KMS-11 (cell line): ENCODE data around the gene SCT.

Experiments
- H2AFZ ChIP-seq: fragments of 200-600 bp; sonication (generic); 2 replicates; pipeline ENCODE4 v1.6.1; 2016; ENCODE audit warnings: antibody characterized with exemption, mixed run types, low read depth
- H3K27ac ChIP-seq: fragments of 200-600 bp; sonication (generic); 2 replicates; pipeline ENCODE4 v1.6.1; 2016; ENCODE audit warnings: mild to moderate bottlenecking, mixed run types
- H3K27me3 ChIP-seq: fragments of 200-600 bp; sonication (generic); 2 replicates; pipeline ENCODE4 v1.6.1; 2017; ENCODE audit warnings: mild to moderate bottlenecking, low read depth, mixed run types, moderate library complexity; ENCODE audit not compliant: insufficient read depth
- H3K36me3 ChIP-seq: fragments of 200-600 bp; sonication (generic); 2 replicates; pipeline ENCODE4 v1.6.1; 2017; ENCODE audit warnings: mild to moderate bottlenecking, mixed run types; ENCODE audit not compliant: insufficient read depth
- H3K4me1 ChIP-seq: fragments of 200-600 bp; sonication (generic); 2 replicates; pipeline ENCODE4 v1.6.1; 2016; ENCODE audit warnings: mild to moderate bottlenecking, low read depth, mixed run types; ENCODE audit not compliant: poor library complexity, severe bottlenecking
- H3K4me2 ChIP-seq: fragments of 200-600 bp; sonication (generic); 2 replicates; pipeline ENCODE4 v1.7.0; 2016; ENCODE audit warnings: mild to moderate bottlenecking, mixed run types
- H3K4me3 ChIP-seq: fragments of 200-600 bp; sonication (generic); IDR thresholded peaks from 2 replicates; pipeline ENCODE4 v1.6.1; 2017; ENCODE audit warnings: low read depth, low read length, mixed read lengths; ENCODE audit not compliant: insufficient read depth
- H3K79me2 ChIP-seq: fragments of 200-600 bp; sonication (generic); 2 replicates; pipeline ENCODE4 v1.6.1; 2016; ENCODE audit warnings: low read depth, mixed run types; ENCODE audit not compliant: insufficient read depth
- H3K9ac ChIP-seq: fragments of 200-600 bp; sonication (generic); 2 replicates; pipeline ENCODE4 v1.6.1; 2016; ENCODE audit warnings: mild to moderate bottlenecking, mixed run types
- H4K20me1 ChIP-seq: fragments of 200-600 bp; sonication (generic); 2 replicates; pipeline ENCODE4 v1.6.1; 2016; ENCODE audit warnings: mild to moderate bottlenecking, mixed run types; ENCODE audit not compliant: insufficient read depth
- TF ChIP-seq, protein P1 (sequence below): fragments of 200-600 bp; sonication (generic); conservative IDR thresholded peaks from 2 replicates; pipeline ENCODE4 v1.6.1; 2017; ENCODE audit warnings: low read depth, mild to moderate bottlenecking, antibody characterized with exemption, low read length, moderate library complexity, mixed read lengths

Gene SCT

DNA sequence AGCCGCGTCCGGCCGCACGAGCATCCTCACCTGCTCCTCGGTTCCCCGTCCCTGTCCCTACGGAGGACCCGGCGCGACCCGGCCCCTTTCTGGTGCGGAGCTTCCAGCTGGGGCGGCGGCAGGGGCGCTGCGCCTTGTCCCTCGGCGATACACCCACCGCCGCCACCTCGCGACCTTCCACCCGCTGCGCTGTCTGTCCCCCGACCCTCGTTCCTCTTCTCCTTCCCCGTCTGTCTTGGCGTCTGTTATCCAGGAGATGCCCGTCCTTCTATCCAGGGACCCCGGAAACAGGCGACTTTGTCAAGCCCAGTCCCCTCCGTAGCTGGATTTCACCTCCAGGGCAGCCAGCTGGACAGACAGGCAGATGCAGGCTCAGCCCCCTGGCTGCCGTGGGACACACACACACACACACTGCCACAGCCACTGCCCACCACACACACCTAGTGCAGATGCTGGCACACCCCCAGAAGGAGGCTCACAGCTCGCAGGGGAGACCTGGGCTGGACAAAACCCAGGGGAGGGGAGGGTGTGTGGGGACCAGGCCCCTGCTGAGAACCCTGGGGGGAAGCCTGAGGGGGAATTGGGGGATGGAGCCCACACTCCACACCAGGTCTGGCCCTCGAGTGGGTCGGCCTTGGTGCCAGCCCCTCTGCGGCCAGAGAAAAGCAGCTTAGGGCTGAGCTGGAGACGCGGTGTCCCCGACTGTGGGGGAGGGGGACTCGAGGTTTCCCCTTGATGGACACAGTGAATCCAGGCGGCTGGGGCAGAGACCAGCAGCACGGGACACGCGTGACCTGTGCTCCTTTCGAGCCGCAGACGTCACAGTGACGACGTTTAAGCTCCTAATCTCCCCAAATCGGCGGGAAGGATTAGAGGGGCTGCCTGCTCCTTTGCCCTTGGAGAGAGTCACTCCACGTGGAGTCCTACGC, 10.9 kb upstream of the SCT start:
- TF ChIP-seq, protein P1, sequence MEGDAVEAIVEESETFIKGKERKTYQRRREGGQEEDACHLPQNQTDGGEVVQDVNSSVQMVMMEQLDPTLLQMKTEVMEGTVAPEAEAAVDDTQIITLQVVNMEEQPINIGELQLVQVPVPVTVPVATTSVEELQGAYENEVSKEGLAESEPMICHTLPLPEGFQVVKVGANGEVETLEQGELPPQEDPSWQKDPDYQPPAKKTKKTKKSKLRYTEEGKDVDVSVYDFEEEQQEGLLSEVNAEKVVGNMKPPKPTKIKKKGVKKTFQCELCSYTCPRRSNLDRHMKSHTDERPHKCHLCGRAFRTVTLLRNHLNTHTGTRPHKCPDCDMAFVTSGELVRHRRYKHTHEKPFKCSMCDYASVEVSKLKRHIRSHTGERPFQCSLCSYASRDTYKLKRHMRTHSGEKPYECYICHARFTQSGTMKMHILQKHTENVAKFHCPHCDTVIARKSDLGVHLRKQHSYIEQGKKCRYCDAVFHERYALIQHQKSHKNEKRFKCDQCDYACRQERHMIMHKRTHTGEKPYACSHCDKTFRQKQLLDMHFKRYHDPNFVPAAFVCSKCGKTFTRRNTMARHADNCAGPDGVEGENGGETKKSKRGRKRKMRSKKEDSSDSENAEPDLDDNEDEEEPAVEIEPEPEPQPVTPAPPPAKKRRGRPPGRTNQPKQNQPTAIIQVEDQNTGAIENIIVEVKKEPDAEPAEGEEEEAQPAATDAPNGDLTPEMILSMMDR: no peak
- H4K20me1 ChIP-seq: no peaks in the 10 kb centered on the region
- H3K4me3 ChIP-seq: no peak overlapping the region
- H3K27ac ChIP-seq: no peak overlapping the region
- H3K9ac ChIP-seq: no peak overlapping the region
- peaks cover under 1% of the 10 kb centered on the region for H3K4me1 ChIP-seq
- no peak overlapping the region for H3K4me2 ChIP-seq
- H3K79me2 ChIP-seq: no peaks in the 10 kb centered on the region
- H2AFZ ChIP-seq: no peak overlapping the region
- no peaks in the 10 kb centered on the region for H3K36me3 ChIP-seq
- no peaks in the 10 kb centered on the region for H3K27me3 ChIP-seq

DNA sequence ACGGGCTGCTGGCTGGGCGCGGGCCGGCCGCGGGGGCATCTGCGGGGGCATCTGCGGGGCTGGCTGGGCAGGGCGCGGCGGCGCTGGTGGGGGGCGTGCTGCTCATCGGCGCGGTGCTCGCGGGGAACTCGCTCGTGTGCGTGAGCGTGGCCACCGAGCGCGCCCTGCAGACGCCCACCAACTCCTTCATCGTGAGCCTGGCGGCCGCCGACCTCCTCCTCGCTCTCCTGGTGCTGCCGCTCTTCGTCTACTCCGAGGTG, 10.3 kb upstream of the SCT start:
- no peaks in the 10 kb centered on the region for H4K20me1 ChIP-seq
- no peaks in the 10 kb centered on the region for H3K4me1 ChIP-seq
- TF ChIP-seq, protein P1: no peak
- no peaks in the 10 kb centered on the region for H3K36me3 ChIP-seq
- no peak overlapping the region for H3K9ac ChIP-seq
- H2AFZ ChIP-seq: no peak overlapping the region
- no peak overlapping the region for H3K4me3 ChIP-seq
- H3K27me3 ChIP-seq: no peaks in the 10 kb centered on the region
- no peaks in the 10 kb centered on the region for H3K79me2 ChIP-seq
- no peak overlapping the region for H3K4me2 ChIP-seq
- no peak overlapping the region for H3K27ac ChIP-seq

DNA sequence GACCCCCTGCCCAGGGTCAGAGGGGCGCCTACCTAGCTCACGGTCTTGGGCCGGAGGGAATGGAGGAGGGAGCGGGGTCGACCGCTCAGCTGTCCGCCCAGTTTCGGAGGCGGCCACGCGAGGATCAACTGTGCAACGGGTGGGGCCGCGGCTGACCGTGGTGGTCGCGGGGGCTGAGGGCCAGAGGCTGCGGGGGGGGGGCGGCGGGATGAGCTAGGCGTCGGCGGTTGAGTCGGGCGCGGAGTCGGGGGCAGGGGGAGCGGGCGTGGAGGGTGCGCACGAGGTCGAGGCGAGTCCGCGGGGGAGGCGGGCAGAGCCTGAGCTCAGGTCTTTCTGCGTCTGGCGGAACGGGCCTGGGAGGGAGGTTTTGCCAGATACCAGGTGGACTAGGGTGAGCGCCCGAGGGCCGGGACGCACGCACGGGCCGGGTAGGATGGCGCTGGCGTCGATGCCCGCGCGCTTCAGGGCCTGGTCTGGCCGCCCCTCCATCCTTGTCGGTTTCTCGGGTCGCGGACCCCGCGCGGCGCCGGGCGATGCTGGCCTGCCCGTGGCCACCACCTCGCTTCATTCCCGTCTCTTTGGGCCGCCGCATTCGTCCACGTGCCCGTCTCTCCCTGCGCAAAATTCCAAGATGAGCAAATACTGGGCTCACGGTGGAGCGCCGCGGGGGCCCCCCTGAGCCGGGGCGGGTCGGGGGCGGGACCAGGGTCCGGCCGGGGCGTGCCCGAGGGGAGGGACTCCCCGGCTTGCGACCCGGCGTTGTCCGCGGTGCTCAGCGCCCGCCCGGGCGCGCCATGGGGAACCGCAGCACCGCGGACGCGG, 9.7 kb upstream of the SCT start, which contains the start of gene DRD4:
TSS of gene DRD4 (plus strand) at position 759 of the 822 bp plus-strand sequence. CDS start at position 795, 36 bp downstream.
- no peaks in the 10 kb centered on the region for H4K20me1 ChIP-seq
- no peak within 1 kb of the TSS for H3K27ac ChIP-seq
- no peaks in the 10 kb centered on the region for H3K27me3 ChIP-seq
- H3K4me1 ChIP-seq: no peaks in the 10 kb centered on the region
- H3K4me2 ChIP-seq: no peak within 1 kb of the TSS
- H3K9ac ChIP-seq: no peak within 1 kb of the TSS
- TF ChIP-seq, protein P1: no peak
- no peaks in the 10 kb centered on the region for H3K36me3 ChIP-seq
- no peak within 1 kb of the TSS for H3K4me3 ChIP-seq
- no peaks in the 10 kb centered on the region for H3K79me2 ChIP-seq
- H2AFZ ChIP-seq: no peak within 1 kb of the TSS

DNA sequence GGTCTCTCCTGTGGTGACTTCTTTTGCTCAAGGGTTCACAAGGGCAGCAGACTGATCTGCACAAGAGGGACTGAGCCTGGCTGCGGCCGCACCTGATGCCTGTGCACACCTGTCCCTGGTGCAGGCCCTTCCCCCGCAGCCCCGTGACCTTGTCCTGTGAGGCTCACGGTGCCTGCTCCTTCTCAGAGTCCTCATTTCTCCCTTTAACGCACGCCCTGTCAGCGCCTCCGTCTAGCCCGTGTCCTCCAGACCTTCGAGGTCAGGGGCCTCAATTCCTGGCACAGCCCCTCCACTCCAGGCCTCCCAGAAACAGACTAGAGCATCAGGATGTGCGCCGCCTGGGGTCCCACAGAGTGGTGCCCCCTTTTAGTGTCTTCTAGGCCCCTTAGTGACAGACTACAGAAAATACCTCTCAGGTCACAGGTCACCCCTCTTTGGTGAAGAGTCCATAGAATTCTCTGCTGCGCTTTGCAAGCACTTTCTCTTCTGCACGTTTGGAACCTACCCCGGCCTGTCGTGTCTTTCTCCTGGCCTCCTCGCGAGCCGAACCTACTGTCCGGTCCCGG, 9.0 kb upstream of the SCT start:
- H3K36me3 ChIP-seq: no peaks in the 10 kb centered on the region
- no peaks in the 10 kb centered on the region for H4K20me1 ChIP-seq
- TF ChIP-seq, protein P1: no peak
- no peaks in the 10 kb centered on the region for H3K27me3 ChIP-seq
- no peak overlapping the region for H3K4me2 ChIP-seq
- H3K9ac ChIP-seq: no peak overlapping the region
- no peak overlapping the region for H3K27ac ChIP-seq
- no peak overlapping the region for H2AFZ ChIP-seq
- no peaks in the 10 kb centered on the region for H3K79me2 ChIP-seq
- peaks cover 3% of the 10 kb centered on the region for H3K4me1 ChIP-seq
- no peak overlapping the region for H3K4me3 ChIP-seq
